GM12872 (cell line): ENCODE results near the gene SNTG2.

Experiments
- CTCF ChIP-seq: IDR thresholded peaks from 3 replicates; pipeline ENCODE4 v1.5.1; 2011; ENCODE audit warnings: low read depth, mild to moderate bottlenecking, low read length, moderate library complexity; ENCODE audit not compliant: insufficient read depth

Gene SNTG2

GRCh38 chr2:985317-985898 is 34.8 kb downstream of the SNTG2 start:
- no peak for TF ChIP-seq CTCF

GRCh38 chr2:987789-988188 is 37.1 kb downstream of the SNTG2 start:
- TF ChIP-seq CTCF = no peak

GRCh38 chr2:989781-990467 is 39.3 kb downstream of the SNTG2 start:
- TF ChIP-seq CTCF = no peak

GRCh38 chr2:990970-991369 is 40.3 kb downstream of the SNTG2 start:
- TF ChIP-seq CTCF = no peak

GRCh38 chr2:1002350-1002749 is 51.7 kb downstream of the SNTG2 start:
- no peak for TF ChIP-seq CTCF

- no peak for TF ChIP-seq CTCF
Observed at GRCh38 chr2:1004398-1004797, 53.7 kb downstream of the SNTG2 start.

GRCh38 chr2:1010415-1010930 is 59.8 kb downstream of the SNTG2 start:
- no peak for TF ChIP-seq CTCF
